GM12878 (cell line): ENCODE results near the gene PRKAA1. TPM values are rescaled to one million over a fixed set of nuclear protein-coding genes. Genes with fewer than 3 reads are reported as not detected.

Experiments used
- ASH2L ChIP-seq: fragments of 300-600, 200-600 bp; sonication (generic); IDR thresholded peaks from 2 replicates; pipeline ENCODE4 v1.6.1; 2017; ENCODE audit warnings: low read depth, mild to moderate bottlenecking, borderline replicate concordance
- ATF7 ChIP-seq: fragments of 450-650 bp; IDR thresholded peaks from 2 replicates; pipeline ENCODE4 v1.6.1; 2016; ENCODE audit warnings: low read depth, mild to moderate bottlenecking
- BCL11A ChIP-seq: IDR thresholded peaks from 2 replicates; pipeline ENCODE4 v1.6.1; 2011; ENCODE audit warnings: low read depth, low read length
- CBX3 ChIP-seq: fragments of 200-600 bp; sonication (generic); IDR thresholded peaks from 2 replicates; pipeline ENCODE4 v1.6.1; 2016; ENCODE audit warnings: low read depth, borderline replicate concordance
- CEBPB ChIP-seq, 2 experiments: fragments of 150-350 bp in 1 of 2; IDR thresholded peaks; 2 replicates each; pipeline ENCODE4 v1.6.1; 2012 to 2014; ENCODE audit warnings: low read depth in 2 of 2, low read length in 2 of 2, borderline replicate concordance in 1 of 2, inconsistent platforms in 1 of 2
- CREB1 ChIP-seq: IDR thresholded peaks from 2 replicates; pipeline ENCODE4 v1.6.1; 2012; ENCODE audit warnings: low read depth, mild to moderate bottlenecking, inconsistent platforms
- ESRRA ChIP-seq: IDR thresholded peaks from 2 replicates; pipeline ENCODE4 v1.6.1; 2012; ENCODE audit warnings: mild to moderate bottlenecking, low read length, improper control_type of control experiment
- FOS ChIP-seq: IDR thresholded peaks from 3 replicates; pipeline ENCODE4 v1.6.1; 2011; ENCODE audit warnings: borderline replicate concordance; ENCODE audit not compliant: insufficient read length; ENCODE audit errors: extremely low read depth
- FOXK2 ChIP-seq: fragments of 450-650 bp; IDR thresholded peaks from 2 replicates; pipeline ENCODE4 v1.6.1; 2017; ENCODE audit warnings: mild to moderate bottlenecking, moderate library complexity
- GATAD2B ChIP-seq: fragments of 450-650 bp; conservative IDR thresholded peaks from 2 replicates; pipeline ENCODE4 v1.6.1; 2017; ENCODE audit warnings: low read depth, mild to moderate bottlenecking, moderate library complexity
- JUNB ChIP-seq: IDR thresholded peaks from 2 replicates; pipeline ENCODE4 v1.6.1; 2016; ENCODE audit warnings: antibody characterized with exemption, mild to moderate bottlenecking
- MTA2 ChIP-seq: fragments of 450-650 bp; IDR thresholded peaks from 2 replicates; pipeline ENCODE4 v1.6.1; 2016; ENCODE audit warnings: low read depth, mild to moderate bottlenecking, moderate library complexity
- NR2F1 ChIP-seq: fragments of 450-650 bp; conservative IDR thresholded peaks from 2 replicates; pipeline ENCODE4 v1.6.1; 2017; ENCODE audit warnings: mild to moderate bottlenecking
- NRF1 ChIP-seq: conservative IDR thresholded peaks from 2 replicates; pipeline ENCODE4 v1.6.1; 2011; ENCODE audit warnings: mild to moderate bottlenecking, low read depth, low read length, improper control_type of control experiment
- POLR2AphosphoS5 ChIP-seq: IDR thresholded peaks from 2 replicates; pipeline ENCODE4 v1.6.1; 2011; ENCODE audit warnings: mild to moderate bottlenecking, low read length, inconsistent platforms
- RAD21 ChIP-seq: IDR thresholded peaks from 2 replicates; pipeline ENCODE4 v1.6.1; 2011; ENCODE audit warnings: mild to moderate bottlenecking, low read depth, low read length, moderate library complexity; ENCODE audit not compliant: insufficient read depth
- RUNX3 ChIP-seq: IDR thresholded peaks from 2 replicates; pipeline ENCODE4 v1.6.1; 2012; ENCODE audit warnings: low read length, inconsistent platforms
- SMAD5 ChIP-seq: IDR thresholded peaks from 2 replicates; pipeline ENCODE4 v1.6.1; 2016; ENCODE audit warnings: antibody characterized with exemption, low read depth
- SPI1 ChIP-seq: IDR thresholded peaks from 2 replicates; pipeline ENCODE4 v1.6.1; 2011; ENCODE audit warnings: low read depth, mild to moderate bottlenecking, low read length, moderate library complexity, borderline replicate concordance; ENCODE audit not compliant: insufficient read depth
- SREBF2 ChIP-seq: IDR thresholded peaks from 2 replicates; pipeline ENCODE4 v1.6.1; 2012; ENCODE audit warnings: mild to moderate bottlenecking, low read length
- STAT1 ChIP-seq: fragments of 450-650 bp; conservative IDR thresholded peaks from 2 replicates; pipeline ENCODE4 v1.6.1; 2014; ENCODE audit warnings: antibody characterized with exemption, mild to moderate bottlenecking
- STAT3 ChIP-seq: IDR thresholded peaks from 2 replicates; pipeline ENCODE4 v1.6.1; 2011; ENCODE audit warnings: low read depth, low read length, improper control_type of control experiment
- SUZ12 ChIP-seq: fragments of 200-600 bp; sonication (generic); IDR thresholded peaks from one replicate; pipeline ENCODE4 v1.6.1; 2018; ENCODE audit warnings: antibody characterized with exemption, mild to moderate bottlenecking; ENCODE audit not compliant: unreplicated experiment
- TBL1XR1 ChIP-seq: IDR thresholded peaks from 2 replicates; pipeline ENCODE4 v1.6.1; 2012; ENCODE audit warnings: low read depth, low read length, improper control_type of control experiment
- ZSCAN29 ChIP-seq: fragments of 450-650 bp; IDR thresholded peaks from 2 replicates; pipeline ENCODE4 v1.6.1; 2017; ENCODE audit warnings: mild to moderate bottlenecking, moderate library complexity
- polyA plus RNA-seq, 11 experiments: library from polyadenylated mRNA; depleted of rRNA in 4 of 11; unstranded in 6 of 11; stranded (reverse) in 5 of 11; fragments of >200 nt; fragmentation: Nextera tagmentation in 4 of 11; fragmentation: Illumina TruSeq in 1 of 11; extraction: Ambion mirVana in 4 of 11; extraction: Trizol in 1 of 11; gene quantifications; 1 replicate in 1 of 11; 2 replicates in 10 of 11; pipeline versions ENCODE4 v1.2.1 to v1.2.3, GENCODE V29; 2011 to 2016; ENCODE audit warnings: inconsistent platforms in 2 of 11, missing spikeins in 2 of 11, low read depth in 1 of 11
- total RNA-seq, 4 experiments: library from RNA; depleted of rRNA in 3 of 4; stranded (reverse); fragments of >200 nt in 3 of 4; fragmentation: Illumina TruSeq in 1 of 4; extraction: Trizol in 1 of 4; gene quantifications; 2 replicates each; pipeline versions ENCODE4 v1.2.1 to v1.2.3, GENCODE V29; 2013 to 2021
- TF ChIP-seq, protein P1 (sequence below): fragments of 450-650 bp; IDR thresholded peaks from 2 replicates; pipeline ENCODE4 v1.6.1; 2017; ENCODE audit warnings: mild to moderate bottlenecking
- TF ChIP-seq, protein P2 (sequence below): fragments of 450-650 bp; formaldehyde crosslinking; IDR thresholded peaks from 2 replicates; pipeline ENCODE4 v1.4.0; 2022; ENCODE audit warnings: mild to moderate bottlenecking, moderate library complexity
- TF ChIP-seq, protein P3 (sequence below): fragments of 450-650 bp; IDR thresholded peaks from 2 replicates; pipeline ENCODE4 v1.6.1; 2018; ENCODE audit warnings: mild to moderate bottlenecking, low read depth, moderate library complexity; ENCODE audit not compliant: partially characterized antibody

Gene PRKAA1
- total and polyA plus RNA-seq, 10 of the 15 experiments (the other 5 are each of a cell fraction or from before 2014, with no cell fraction given): 13.6 to 55.5 (median 29.6) TPM

DNA sequence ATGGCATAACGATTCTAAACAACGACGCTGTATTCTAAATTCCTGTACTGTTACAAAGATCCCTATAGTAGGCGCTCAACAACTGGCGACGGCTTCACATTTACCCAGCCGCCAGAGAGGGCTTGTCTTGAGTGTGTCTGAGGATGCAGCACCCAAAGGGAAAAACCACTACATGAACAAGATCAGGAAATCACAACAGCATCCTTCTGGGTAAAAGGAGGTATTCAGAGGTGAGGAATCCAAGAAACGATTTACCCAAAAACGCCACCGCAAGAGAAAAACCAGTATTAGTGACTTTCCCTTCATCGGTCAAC, 43.1 kb downstream of the PRKAA1 start (continued):
- TF ChIP-seq, protein P1, sequence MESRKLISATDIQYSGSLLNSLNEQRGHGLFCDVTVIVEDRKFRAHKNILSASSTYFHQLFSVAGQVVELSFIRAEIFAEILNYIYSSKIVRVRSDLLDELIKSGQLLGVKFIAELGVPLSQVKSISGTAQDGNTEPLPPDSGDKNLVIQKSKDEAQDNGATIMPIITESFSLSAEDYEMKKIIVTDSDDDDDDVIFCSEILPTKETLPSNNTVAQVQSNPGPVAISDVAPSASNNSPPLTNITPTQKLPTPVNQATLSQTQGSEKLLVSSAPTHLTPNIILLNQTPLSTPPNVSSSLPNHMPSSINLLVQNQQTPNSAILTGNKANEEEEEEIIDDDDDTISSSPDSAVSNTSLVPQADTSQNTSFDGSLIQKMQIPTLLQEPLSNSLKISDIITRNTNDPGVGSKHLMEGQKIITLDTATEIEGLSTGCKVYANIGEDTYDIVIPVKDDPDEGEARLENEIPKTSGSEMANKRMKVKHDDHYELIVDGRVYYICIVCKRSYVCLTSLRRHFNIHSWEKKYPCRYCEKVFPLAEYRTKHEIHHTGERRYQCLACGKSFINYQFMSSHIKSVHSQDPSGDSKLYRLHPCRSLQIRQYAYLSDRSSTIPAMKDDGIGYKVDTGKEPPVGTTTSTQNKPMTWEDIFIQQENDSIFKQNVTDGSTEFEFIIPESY: no peak
- TF ChIP-seq ATF7: peak; percentile 37; the same call in 1 of the 2 replicates
- TF ChIP-seq SMAD5: no peak
- TF ChIP-seq SPI1: no peak
- no peak for TF ChIP-seq MTA2
- TF ChIP-seq, protein P2, sequence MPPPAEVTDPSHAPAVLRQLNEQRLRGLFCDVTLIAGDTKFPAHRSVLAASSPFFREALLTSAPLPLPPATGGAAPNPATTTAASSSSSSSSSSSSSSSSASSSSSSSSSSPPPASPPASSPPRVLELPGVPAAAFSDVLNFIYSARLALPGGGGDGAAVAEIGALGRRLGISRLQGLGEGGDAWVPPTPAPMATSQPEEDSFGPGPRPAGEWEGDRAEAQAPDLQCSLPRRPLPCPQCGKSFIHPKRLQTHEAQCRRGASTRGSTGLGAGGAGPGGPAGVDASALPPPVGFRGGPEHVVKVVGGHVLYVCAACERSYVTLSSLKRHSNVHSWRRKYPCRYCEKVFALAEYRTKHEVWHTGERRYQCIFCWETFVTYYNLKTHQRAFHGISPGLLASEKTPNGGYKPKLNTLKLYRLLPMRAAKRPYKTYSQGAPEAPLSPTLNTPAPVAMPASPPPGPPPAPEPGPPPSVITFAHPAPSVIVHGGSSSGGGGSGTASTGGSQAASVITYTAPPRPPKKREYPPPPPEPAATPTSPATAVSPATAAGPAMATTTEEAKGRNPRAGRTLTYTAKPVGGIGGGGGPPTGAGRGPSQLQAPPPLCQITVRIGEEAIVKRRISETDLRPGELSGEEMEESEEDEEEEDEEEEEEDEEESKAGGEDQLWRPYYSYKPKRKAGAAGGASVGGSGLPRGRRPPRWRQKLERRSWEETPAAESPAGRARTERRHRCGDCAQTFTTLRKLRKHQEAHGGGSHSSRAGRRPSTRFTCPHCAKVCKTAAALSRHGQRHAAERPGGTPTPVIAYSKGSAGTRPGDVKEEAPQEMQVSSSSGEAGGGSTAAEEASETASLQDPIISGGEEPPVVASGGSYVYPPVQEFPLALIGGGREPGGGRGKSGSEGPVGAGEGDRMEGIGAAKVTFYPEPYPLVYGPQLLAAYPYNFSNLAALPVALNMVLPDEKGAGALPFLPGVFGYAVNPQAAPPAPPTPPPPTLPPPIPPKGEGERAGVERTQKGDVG (CRISPR knock-in tag): no peak
- peak; percentile 11; the same call in 1 of the 2 replicates for TF ChIP-seq POLR2AphosphoS5
- no peak for TF ChIP-seq NR2F1
- no peak for TF ChIP-seq FOXK2
- TF ChIP-seq CBX3: no peak
- no peak for TF ChIP-seq CEBPB (IDR thresholded peaks at IDR 0.05; ENCODE audit: borderline replicate concordance in 1 of 2, low read depth in 2 of 2, low read length in 2 of 2)
- TF ChIP-seq ZSCAN29: no peak
- no peak for TF ChIP-seq TBL1XR1
- 0 out of 2 replicates have a peak, but pooled peaks have one; percentile 44 for TF ChIP-seq CREB1
- no peak for TF ChIP-seq SUZ12
- no peak for TF ChIP-seq ASH2L
- TF ChIP-seq STAT3: no peak
- no peak for TF ChIP-seq FOS
- TF ChIP-seq NRF1: no peak
- peak; percentile 67 for TF ChIP-seq RAD21
- TF ChIP-seq SREBF2: no peak
- no peak for TF ChIP-seq GATAD2B
- TF ChIP-seq BCL11A: no peak
- no peak for TF ChIP-seq STAT1
- TF ChIP-seq, protein P3, sequence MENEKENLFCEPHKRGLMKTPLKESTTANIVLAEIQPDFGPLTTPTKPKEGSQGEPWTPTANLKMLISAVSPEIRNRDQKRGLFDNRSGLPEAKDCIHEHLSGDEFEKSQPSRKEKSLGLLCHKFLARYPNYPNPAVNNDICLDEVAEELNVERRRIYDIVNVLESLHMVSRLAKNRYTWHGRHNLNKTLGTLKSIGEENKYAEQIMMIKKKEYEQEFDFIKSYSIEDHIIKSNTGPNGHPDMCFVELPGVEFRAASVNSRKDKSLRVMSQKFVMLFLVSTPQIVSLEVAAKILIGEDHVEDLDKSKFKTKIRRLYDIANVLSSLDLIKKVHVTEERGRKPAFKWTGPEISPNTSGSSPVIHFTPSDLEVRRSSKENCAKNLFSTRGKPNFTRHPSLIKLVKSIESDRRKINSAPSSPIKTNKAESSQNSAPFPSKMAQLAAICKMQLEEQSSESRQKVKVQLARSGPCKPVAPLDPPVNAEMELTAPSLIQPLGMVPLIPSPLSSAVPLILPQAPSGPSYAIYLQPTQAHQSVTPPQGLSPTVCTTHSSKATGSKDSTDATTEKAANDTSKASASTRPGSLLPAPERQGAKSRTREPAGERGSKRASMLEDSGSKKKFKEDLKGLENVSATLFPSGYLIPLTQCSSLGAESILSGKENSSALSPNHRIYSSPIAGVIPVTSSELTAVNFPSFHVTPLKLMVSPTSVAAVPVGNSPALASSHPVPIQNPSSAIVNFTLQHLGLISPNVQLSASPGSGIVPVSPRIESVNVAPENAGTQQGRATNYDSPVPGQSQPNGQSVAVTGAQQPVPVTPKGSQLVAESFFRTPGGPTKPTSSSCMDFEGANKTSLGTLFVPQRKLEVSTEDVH: no peak
- TF ChIP-seq JUNB: no peak
- TF ChIP-seq RUNX3: peak; percentile 41
- TF ChIP-seq ESRRA: no peak
